Islet precursor cell (in vitro differentiated cells): ENCODE data around the gene POLR2L.

Experiments used
- DNase-seq: peaks from one replicate; pipeline ENCODE4 v3.0.0-alpha.2; 2018

Gene POLR2L

GRCh38 chr11:853682-854448 is 11.5 kb upstream of the POLR2L start:
- DNase-seq: no peak

DNA sequence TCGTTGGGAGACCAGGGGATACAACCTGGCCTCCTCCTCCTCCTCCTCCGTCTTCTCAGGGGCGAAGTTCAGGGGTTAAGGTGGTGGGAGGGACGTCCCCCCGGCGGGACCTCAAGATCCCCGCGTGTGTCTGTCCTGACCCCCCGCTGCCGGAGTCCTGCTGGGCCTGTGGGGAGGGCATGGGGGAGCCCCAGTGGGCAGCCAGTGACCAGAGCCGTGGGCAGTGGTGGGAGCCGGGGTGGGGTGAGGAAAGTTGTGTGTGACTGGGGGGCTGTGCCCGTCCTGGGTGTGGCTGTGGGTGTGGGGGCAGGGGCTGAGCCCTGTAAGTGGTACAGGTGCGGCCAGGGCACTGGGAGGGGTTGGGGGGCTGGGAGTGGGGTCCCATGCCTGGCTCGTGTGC is 10.4 kb upstream of the POLR2L start:
- DNase-seq: no peak

DNA sequence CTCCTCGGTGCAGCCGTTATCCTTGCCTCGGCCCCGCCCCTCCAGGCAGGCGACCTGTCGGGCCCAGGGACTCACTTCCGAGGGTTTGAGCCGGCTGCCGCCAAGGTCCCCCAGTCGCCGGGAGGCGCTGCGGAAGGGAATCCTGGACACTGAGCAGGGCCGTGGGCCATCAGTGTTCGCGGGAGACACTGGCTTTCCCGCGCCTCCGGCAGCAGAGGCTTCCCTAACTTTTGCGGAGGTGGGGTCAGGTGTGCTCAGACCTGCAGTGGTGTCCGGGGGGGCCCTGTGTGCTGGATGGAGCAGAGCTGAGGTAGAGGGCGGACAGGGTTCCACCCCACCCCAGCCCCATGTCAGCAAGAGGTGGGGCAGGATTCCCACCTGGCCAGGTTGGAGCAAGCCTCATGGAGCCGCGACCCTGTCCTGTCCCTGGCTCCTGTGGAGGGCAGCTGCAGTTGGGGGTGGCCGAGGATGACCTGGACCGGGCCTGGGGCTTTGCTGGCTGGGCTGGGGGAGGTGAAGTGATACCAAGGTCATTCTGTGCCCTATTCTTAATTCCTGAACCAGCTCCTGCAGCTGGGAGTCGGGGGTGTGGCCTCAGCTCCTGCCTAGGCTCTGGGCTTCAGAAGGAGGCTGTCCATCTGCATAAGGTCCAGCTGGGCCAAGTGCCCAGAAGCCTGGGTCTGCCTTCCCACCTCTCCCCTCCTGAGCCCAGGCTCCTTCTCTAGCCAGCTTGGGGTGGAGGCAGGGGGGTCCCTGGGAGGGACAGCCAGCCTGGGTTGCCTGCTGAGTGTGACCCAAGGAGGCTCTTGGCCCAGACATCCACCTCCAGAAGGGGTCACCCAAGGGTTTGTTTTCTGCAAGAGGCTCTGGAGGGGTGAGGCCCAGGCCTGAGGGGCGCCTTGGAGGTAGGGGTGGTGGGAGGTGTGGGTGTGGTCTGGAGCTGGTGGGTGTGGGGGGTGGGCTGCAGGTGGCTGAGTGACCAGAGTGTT is 8.7 kb upstream of the POLR2L start:
- no peak for DNase-seq

GRCh38 chr11:849951-850774 is 7.8 kb upstream of the POLR2L start:
- no peak for DNase-seq

GRCh38 chr11:849104-849824 is 6.9 kb upstream of the POLR2L start:
- no peak for DNase-seq

DNA sequence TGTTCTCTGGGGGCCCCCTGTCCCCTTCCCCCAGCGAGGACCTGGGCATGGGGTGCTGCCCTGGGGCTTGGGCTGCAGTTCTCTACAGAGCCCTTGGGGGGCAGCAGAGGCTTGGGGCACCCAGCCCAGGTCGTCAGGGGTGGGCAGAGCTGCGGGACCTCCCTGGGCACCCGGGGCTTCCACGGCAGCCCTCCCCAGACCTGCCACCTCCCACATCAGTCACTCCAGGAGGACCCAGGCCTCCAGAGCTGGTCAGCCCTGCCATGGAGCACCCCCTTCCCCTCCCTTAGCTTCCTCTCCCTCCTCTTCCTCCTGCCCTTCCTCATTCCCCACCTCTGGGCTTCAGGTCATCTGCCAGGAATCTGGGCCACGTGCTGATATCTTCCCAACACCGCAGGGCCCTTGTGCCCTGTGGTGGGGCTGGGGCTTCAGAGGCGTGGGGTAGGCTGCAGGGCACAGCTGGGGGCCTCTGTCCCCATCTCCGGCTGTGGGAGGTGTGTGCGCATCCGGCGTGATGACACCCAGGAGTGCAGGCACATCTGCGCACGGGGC is 6.1 kb upstream of the POLR2L start:
- DNase-seq: no peak

DNA sequence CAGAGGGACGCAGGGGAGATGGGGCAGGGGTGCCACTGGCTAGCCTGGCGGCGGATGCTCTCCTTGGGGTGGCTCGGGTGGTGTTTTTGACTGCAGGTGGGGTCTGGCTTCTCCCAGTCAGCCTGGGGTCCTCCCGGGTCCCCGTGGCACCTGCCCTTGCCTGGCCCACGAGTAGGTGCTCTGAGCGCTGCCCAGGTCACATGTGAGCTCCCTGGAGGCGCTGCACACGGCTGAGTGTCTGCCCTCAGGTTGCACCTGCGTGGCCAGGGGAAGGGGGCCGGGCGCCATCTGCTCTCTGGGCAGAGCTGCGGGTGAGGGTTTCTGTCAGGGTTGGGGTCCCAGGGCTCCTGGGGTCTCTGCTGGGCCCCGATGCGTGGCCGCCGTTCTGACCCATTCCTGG is 5.5 kb upstream of the POLR2L start:
- no peak for DNase-seq

GRCh38 chr11:846496-847098 is 4.3 kb upstream of the POLR2L start:
- no peak for DNase-seq

DNA sequence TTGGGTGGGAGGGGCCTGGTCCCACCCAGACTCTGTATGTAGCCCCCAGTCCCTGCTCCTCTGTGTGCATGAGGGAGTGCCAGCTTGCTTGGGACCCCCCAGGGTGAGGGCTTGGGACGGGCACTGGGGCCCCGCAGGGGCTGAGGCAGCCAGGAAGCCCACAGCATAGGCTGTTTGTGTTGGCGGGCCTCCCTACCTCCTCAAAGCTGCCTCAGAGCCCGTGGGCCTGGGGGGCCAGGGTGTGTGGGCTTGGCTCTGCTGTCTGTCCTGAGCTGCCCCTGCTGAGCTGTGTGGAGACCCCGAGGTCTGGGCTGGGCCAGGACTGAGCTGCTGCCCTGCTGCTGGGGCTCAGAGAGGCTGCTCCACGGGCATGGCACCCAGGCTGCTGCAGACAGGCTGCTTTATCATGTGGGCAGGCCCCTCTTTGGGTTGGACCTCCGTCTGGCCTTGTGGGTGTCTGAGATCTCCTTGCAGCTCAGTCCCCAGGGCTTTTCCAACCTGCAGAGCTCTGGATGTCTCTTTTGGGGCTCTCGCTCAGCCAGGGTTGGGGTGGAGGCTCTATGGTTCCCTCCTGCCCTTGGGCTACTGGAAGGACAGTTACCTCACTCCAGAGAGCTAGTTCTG is 3.7 kb upstream of the POLR2L start:
- no peak for DNase-seq

DNA sequence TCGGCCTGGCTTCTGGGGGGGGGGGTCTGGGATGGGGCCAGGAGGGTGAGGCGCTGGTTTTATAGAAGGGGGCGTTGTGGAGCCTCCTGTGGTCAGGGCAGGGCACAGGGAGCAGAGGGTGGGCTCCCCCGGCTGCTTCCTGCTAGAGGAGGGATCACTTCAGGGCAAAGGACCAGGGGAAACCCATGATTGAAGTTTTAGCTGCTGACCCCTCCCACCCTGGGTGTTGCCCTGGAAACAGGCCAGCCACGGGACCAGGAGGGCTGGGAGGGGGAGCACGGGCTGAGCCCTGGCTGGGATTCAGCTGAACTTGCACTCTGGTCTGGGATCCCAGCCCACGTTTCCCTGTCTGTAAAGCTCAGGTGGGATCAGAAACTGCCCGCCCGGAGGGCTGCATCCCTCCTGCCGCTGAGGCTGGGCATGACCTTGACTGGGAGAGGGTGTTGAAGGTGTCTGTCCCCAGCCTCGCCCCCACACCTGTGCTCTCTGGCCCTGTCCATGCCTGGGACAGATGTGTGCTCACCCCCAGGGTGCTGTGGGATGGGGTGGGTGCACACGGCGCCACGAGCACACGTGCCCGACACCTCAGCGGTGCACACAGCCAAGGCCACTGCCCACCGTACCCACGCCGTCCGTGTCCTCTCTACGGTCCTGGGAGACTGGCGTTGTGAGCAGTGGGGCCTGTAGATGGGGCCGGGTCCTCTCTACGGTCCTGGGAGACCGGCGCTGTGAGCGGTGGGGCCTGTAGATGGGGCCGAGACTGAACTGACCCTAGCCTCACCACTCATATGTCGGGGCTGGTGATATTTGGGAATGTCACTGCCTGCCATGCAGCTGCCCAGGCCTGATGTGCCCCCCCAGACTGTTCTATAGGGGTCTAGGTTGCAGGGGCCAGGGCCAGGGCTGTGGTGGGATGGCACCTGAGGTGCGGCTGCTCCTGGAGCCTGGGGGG is 2.6 kb upstream of the POLR2L start:
- DNase-seq: peak; percentile 94

GRCh38 chr11:843818-844692 is 1.7 kb upstream of the POLR2L start:
- DNase-seq: peak; percentile 97

DNA sequence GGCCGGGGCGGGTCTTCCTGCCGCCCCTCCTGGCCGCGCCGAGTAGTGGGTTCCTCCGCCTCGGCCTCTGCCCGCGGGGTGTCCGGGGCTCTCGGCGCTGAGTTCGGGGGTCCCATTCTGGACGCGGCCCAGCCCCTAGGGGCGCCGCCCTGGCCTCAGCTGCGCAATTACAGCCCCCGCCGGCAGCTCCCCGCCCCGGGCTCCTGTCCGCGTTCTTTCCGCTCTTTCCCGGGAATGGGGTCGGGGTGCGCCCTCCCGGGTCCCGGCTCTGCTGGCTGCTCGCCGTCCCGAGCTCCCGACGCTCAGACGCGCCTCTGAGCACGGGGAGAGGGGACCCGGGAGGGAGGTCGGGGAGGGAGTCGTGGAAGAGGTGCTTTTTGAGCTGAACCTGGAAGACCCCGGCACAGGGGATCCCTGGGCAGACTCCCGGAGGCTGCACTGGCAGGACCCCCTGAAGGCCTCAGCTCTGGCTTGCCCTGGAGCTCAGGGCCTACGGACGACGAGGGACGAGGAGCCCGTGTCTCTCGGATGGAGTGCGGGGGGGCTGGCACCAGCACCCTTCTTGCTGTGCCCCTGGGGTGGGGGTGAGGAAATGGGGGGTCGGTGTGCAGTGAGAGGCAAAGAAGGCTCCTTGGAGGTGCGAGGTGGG is 881 bp upstream of the POLR2L start:
- no peak for DNase-seq

GRCh38 chr11:841981-842369 is 354 bp downstream of the POLR2L start:
- DNase-seq: no peak

GRCh38 chr11:839875-840617 is 2.3 kb downstream of the POLR2L start:
- no peak for DNase-seq

DNA sequence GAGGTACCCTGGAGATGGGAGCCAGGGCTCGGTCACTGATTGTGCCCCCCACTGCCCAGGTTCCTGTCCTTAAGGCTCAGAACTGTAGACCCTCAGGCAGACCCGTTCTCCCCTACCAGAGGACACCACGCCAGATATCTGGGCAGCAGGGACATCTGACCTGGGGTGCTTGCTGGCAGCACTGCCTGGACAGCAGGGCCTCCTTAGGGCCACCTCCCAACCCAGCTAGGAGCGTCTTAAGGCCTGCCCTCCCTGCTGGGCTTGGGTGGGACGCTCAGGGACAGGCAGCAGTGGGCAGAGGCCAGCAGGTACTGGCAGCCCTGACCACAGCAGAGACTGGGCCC is 3.1 kb downstream of the POLR2L start:
- no peak for DNase-seq

- DNase-seq: no peak
Measured at GRCh38 chr11:838441-839279, 3.7 kb downstream of the POLR2L start.

DNA sequence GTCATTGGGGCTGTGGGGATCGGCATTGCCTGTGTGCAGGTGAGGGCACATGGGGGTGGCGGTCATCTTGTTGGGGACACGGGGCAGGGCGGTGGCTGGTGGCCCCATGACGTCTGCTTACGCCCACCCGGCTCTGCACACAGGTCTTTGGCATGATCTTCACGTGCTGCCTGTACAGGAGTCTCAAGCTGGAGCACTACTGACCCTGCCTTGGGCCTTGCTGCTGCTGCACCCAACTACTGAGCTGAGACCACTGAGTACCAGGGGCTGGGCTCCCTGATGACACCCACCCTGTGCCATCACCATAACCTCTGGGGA is 4.4 kb downstream of the POLR2L start:
- DNase-seq: no peak
